HG02763 (cell line): ENCODE results near the gene U2AF1L4.
"Not testable (repeated sequence)": the region's sequence is repeated elsewhere in the genome, so short reads cannot be mapped to it uniquely, and the experiment has no call there.

Experiments used
- ATAC-seq: cut with Tn5 transposase; IDR thresholded peaks from one replicate; pipeline ENCODE4 v1.9.1; 2021; ENCODE audit warnings: mild to moderate bottlenecking, moderate library complexity; ENCODE audit not compliant: unreplicated experiment

The U2AF1L4 gene

GRCh38 chr19:35781650-35782049, 36.4 kb upstream of the U2AF1L4 start:
- ATAC-seq: no peak

GRCh38 chr19:35780717-35781116, 35.5 kb upstream of the U2AF1L4 start:
- no peak for ATAC-seq

- no peak for ATAC-seq
These were observed 34.8 kb upstream of the U2AF1L4 start for GRCh38 chr19:35780058-35780457.

GRCh38 chr19:35779033-35779432, 33.8 kb upstream of the U2AF1L4 start:
- no peak for ATAC-seq

- ATAC-seq: no peak
These were observed 32.7 kb upstream of the U2AF1L4 start for GRCh38 chr19:35777961-35778360.

GRCh38 chr19:35777086-35777841, 32.0 kb upstream of the U2AF1L4 start:
- ATAC-seq: no peak

- ATAC-seq: no peak
These were observed 31.0 kb upstream of the U2AF1L4 start for GRCh38 chr19:35776102-35776788.

- peak; percentile 95 for ATAC-seq
These were observed 30.3 kb upstream of the U2AF1L4 start, which contains the start of gene ARHGAP33 for GRCh38 chr19:35775298-35776101. Gene ARHGAP33, plus strand, starts transcription at chr19:35775564. Its CDS starts 95 bp downstream, at chr19:35775659.

GRCh38 chr19:35775046-35775297, 29.8 kb upstream of the U2AF1L4 start:
- ATAC-seq: no peak

- no peak for ATAC-seq
These were observed 29.2 kb upstream of the U2AF1L4 start for GRCh38 chr19:35774274-35775045.

GRCh38 chr19:35773020-35773806, 28.0 kb upstream of the U2AF1L4 start:
- no peak for ATAC-seq

- not testable (repeated sequence) for ATAC-seq
These were observed 27.1 kb upstream of the U2AF1L4 start for GRCh38 chr19:35772362-35772761.

- ATAC-seq: no peak
These were observed 22.8 kb upstream of the U2AF1L4 start for GRCh38 chr19:35768082-35768421.

GRCh38 chr19:35767288-35768081, 22.3 kb upstream of the U2AF1L4 start:
- no peak for ATAC-seq

GRCh38 chr19:35766571-35767104, 21.4 kb upstream of the U2AF1L4 start:
- ATAC-seq: no peak

- ATAC-seq: no peak
These were observed 19.5 kb upstream of the U2AF1L4 start for GRCh38 chr19:35764432-35765315.

GRCh38 chr19:35760711-35761349, 15.6 kb upstream of the U2AF1L4 start:
- ATAC-seq: no peak

GRCh38 chr19:35759697-35760096, 14.5 kb upstream of the U2AF1L4 start:
- no peak for ATAC-seq
